Inferior parietal cortex (tissue), 1 donor: ENCODE results near the gene KLF1.

Experiments used
- DNase-seq: peaks from one replicate; pipeline ENCODE4 v3.0.0-alpha.2; 2016; ENCODE audit errors: extremely low spot score

Gene KLF1

DNA sequence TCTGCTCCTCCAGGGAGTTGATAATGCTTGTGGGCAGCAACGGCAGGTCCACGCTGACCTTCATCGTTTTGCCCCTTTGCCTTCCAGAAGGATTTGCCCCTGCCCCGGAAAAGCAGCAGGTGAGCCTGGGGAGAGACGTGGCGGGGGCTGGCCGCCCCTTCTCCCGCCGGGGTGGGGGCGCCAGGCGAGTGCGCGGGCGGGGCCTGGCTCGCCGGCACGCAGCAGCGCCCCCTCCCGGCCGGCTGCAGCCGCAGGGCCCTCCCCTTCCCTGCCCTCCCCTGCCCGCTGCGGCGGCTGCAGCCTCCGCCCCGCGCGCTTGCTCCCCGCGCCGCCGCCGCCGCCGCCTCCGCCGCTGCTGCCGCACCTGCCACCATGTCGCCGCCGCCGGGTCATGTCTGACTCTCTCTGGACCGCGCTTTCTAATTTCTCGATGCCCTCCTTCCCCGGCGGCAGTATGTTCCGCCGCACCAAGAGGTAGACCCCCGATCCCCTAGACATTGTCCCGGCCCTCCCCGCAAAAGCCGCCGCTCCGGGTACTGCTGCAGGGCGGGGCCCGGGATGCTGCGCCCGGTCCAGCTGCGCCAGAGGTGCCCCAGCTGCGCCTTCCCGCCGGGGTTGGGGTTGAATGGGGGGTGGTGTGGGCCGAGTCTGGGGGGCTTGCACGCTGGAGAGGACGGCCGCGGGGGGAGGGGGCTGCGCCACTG, 48.7 kb downstream of the KLF1 start, which contains the start of gene MAST1:
TSS of gene MAST1 (plus strand) at position 334 of the 704 bp plus-strand sequence. CDS start at position 392, 58 bp downstream.
- no peak for DNase-seq

DNA sequence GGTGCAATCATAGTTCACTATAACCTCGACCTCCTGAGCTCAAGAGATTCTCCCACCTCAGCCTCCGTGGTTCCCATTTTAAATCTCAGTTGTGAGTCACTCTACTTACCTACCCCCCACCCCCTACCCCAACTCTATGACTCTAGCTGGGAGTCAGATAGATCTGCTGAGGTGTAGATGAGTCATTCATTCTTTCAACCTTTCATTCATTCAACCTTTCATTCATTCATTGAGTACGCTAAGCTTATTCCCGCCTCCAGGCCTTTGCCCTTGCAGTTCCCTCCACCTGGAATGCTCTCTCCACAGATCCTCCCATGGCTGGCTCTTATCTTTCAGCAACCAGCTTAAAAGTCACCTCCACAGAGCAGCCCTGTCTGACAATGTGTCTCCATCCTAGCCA, 49.8 kb downstream of the KLF1 start:
- DNase-seq = no peak

DNA sequence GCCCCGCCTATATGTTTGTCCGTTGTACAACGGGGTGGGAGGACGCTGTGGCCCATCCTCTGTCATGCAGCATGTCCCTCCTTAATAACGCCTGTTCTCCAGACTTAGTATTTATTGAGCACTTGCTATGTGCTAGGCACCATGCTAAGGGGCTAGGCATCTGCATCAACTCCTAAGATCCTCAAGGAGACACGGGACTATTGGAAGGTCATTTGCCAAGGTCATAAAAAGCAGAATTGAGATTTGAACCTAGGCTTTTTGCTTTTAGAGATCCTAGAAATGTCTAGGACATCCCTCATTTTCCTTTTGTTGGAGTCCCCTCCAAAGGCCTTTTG, 50.5 kb downstream of the KLF1 start:
- no peak for DNase-seq

DNA sequence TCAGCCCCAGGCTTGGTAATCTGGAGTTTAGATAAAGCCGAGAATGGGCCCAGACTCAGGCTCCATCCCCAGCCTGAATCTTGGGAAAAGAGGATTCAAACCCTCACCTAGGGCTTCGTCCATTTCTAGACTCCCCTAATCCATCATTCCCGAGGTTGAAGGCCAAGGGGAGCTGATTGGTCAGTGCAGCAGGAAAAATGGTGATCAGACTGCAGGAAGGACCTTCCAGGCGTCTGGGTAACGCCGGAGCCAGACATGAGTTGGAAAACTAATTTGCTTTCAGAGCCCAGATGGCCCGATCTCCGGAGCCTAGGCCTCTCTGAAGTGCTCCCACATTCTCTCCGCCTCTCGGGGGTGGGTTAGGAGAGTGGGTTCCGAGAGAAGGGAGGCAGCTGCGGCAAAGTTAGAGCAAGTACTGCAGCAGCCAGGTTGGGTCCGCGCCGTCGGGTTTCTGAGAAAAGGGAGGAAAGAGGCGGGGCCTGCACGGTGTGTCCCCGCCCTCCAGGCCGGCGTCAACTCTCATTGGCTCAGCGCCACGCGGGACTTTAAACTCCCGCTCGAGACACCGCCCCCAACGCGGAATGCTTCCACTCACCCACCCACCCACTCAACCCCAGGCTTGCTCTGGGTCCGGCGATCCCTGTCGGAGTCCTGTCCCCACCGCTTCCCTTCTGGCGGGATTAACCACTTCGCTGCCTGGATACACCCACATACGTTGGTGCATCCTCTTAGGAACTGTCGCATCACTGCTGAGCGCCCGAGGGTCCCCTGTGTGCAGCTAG, 51.8 kb downstream of the KLF1 start:
- DNase-seq = no peak

- no peak for DNase-seq
Measured at GRCh38 chr19:12834566-12834943, 52.4 kb downstream of the KLF1 start, which contains the start of gene RTBDN. RTBDN (minus strand) TSS chr19:12834579; CDS start chr19:12829979, 4,600 bp downstream.
